Kidney (tissue), 14 donors: ENCODE results near the gene ZNF730. TPM values are rescaled to one million over a fixed set of nuclear protein-coding genes. Genes with fewer than 3 reads are reported as not detected.

Experiments used
- DNase-seq, 5 donors: peaks; one replicate each; pipeline ENCODE4 v3.0.0-alpha.2; 2013 to 2020
- FAIRE-seq: peaks from 2 replicates; lab custom pipeline; 2012; peaks lifted over from hg19 to GRCh38; lab: Jason Lieb, UNC
- H3K27ac ChIP-seq, 2 donors: one replicate each; pipeline ENCODE4 v1.7.0; 2013; ENCODE audit warnings: low read depth in 2 of 2, low read length in 2 of 2, inconsistent platforms in 1 of 2
- H3K27me3 ChIP-seq: one replicate; pipeline ENCODE4 v1.7.1; 2013; ENCODE audit warnings: low read length, inconsistent platforms; ENCODE audit not compliant: control insufficient read depth, insufficient read depth
- H3K36me3 ChIP-seq, 3 donors: one replicate each; pipeline versions ENCODE4 v1.7.0 to v1.7.1; 2013; ENCODE audit warnings: low read length in 3 of 3, control low read depth in 1 of 3, inconsistent platforms in 1 of 3; ENCODE audit not compliant: insufficient read depth in 3 of 3, control insufficient read depth in 2 of 3
- H3K4me1 ChIP-seq, 3 donors: one replicate each; pipeline versions ENCODE4 v1.7.0 to v1.7.1; 2013; ENCODE audit warnings: low read length in 3 of 3, inconsistent platforms in 1 of 3, low read depth in 1 of 3; ENCODE audit not compliant: control insufficient read depth in 2 of 3, insufficient read depth in 2 of 3
- H3K4me3 ChIP-seq, 3 donors: one replicate each; pipeline versions ENCODE4 v1.7.0 to v1.8.1; 2013; ENCODE audit warnings: low read length in 3 of 3, control low read depth in 1 of 3, inconsistent platforms in 1 of 3
- H3K9ac ChIP-seq, 3 donors: one replicate each; pipeline versions ENCODE4 v1.7.0 to v1.7.1; 2013; ENCODE audit warnings: low read length in 3 of 3, control low read depth in 1 of 3, inconsistent platforms in 1 of 3
- H3K9me3 ChIP-seq, 3 donors: one replicate each; pipeline versions ENCODE4 v1.7.0 to v1.7.1; 2013; ENCODE audit warnings: low read length in 3 of 3, control low read depth in 1 of 3, inconsistent platforms in 1 of 3; ENCODE audit not compliant: control insufficient read depth in 2 of 3, insufficient read depth in 1 of 3
- intact Hi-C: fragments of 100-400 bp; cut with DNase I; formaldehyde crosslinking; loops from one replicate; pipeline ENCODE4 v1.11.1; 2022
- polyA plus RNA-seq: library from polyadenylated mRNA; stranded (reverse); fragments of 350-450 nt; fragmentation: Illumina TruSeq; extraction: RNeasy Lipid Tissue Mini Kit (QIAGEN cat#74804); gene quantifications from one replicate; pipeline ENCODE4 v1.2.3, GENCODE V29; 2014; ENCODE audit warnings: low read depth, low replicate concordance; ENCODE audit not compliant: insufficient read depth
- total RNA-seq: library from RNA; stranded (reverse); fragmentation: NEBNext Ultra II Directional; extraction: Animal tissue kit (Norgen Biotek cat#: 25700); gene quantifications from one replicate; pipeline ENCODE4 v1.2.1, GENCODE V29; 2021
- TF ChIP-seq, protein P1 (sequence below): IDR thresholded peaks from 3 replicates; pipeline ENCODE4 v1.5.1; 2012; ENCODE audit warnings: mild to moderate bottlenecking, moderate library complexity, borderline replicate concordance; ENCODE audit not compliant: insufficient read depth; ENCODE audit errors: extremely low read depth
- donor health status: control.
- donor health status: control.
- donor health status: control.
- donor health status: control.
- donor health status: control.
- donor health status: DM: yes; HTN: yes; CAD: no.
- donor health status: Normal renal cell carcinoma (clear cell type).

The ZNF730 gene
- total and polyA plus RNA-seq, 2 donors from 2014 or later = 0.60 TPM; not detected in 1

DNA sequence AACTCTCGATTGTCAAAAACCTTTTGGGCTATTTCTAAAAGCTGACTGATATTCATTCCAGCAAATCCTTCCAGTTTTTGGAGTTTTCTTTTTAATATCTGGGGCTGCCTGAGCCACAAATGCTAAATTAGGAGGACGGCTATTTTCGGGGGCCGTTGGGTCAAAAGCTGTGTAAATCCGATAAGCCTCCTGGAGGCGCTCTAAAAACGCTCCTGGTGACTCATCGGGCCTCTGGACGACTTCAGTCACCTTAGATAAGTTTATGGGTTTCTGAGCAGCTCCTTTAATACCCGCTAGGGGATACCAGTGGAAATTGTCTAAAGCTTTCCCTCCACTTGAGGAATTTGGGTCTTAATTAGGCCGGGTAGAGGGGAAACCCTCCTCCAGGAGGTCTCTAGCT, 66.4 kb downstream of the ZNF730 start:
- Histone ChIP-seq H3K4me3 (no peak overlapping the region), H3K4me1 (no peaks in the 10 kb centered on the region), H3K9me3 (peaks cover 0 to 7% (median 0%) of the 10 kb centered on the region in 3 donors), H3K36me3 (no peaks in the 10 kb centered on the region), H3K27ac (no peak overlapping the region), H3K27me3 (no peaks in the 10 kb centered on the region), H3K9ac (no peak overlapping the region)
- intact Hi-C loops = no loop called here
- DNase-seq = no peak
- FAIRE-seq = no peak
- TF ChIP-seq, protein P1, sequence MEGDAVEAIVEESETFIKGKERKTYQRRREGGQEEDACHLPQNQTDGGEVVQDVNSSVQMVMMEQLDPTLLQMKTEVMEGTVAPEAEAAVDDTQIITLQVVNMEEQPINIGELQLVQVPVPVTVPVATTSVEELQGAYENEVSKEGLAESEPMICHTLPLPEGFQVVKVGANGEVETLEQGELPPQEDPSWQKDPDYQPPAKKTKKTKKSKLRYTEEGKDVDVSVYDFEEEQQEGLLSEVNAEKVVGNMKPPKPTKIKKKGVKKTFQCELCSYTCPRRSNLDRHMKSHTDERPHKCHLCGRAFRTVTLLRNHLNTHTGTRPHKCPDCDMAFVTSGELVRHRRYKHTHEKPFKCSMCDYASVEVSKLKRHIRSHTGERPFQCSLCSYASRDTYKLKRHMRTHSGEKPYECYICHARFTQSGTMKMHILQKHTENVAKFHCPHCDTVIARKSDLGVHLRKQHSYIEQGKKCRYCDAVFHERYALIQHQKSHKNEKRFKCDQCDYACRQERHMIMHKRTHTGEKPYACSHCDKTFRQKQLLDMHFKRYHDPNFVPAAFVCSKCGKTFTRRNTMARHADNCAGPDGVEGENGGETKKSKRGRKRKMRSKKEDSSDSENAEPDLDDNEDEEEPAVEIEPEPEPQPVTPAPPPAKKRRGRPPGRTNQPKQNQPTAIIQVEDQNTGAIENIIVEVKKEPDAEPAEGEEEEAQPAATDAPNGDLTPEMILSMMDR = no peak

DNA sequence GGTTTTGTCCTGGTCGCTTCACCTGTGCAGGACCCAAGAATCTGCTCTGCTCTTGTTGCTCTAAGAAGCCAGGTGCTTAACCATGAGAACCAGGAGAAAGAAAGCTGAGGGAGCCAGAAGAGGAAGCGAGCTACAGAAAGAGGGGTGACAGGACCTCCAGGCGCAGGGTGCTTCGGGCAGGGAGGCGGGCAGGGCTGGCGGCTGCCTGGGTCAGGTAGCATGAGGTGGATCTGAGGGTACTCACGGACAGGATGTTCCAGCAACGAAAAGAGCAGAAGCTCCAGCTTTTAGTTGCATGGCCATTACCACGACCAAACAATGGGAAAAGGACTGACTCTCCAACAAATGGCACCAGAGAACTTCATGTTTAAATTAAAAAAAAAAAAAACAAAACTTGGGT, 73.5 kb downstream of the ZNF730 start:
- FAIRE-seq = no peak
- intact Hi-C loops = no loop called here
- Histone ChIP-seq H3K27me3 (no peaks in the 10 kb centered on the region), H3K4me1 (no peaks in the 10 kb centered on the region), H3K9ac (no peak overlapping the region), H3K9me3 (peaks cover 0 to 4% (median 0%) of the 10 kb centered on the region in 3 donors), H3K4me3 (no peak overlapping the region), H3K27ac (no peak overlapping the region), H3K36me3 (no peaks in the 10 kb centered on the region)
- TF ChIP-seq, protein P1 = no peak
- DNase-seq = no peak

Other genes with a start within 250 kb of the ZNF730 start
- gene ZNF728, start 113.8 kb upstream of the ZNF730 start, total RNA-seq = 1.9 TPM
- not detected for gene ZNF728, start 113.8 kb upstream of the ZNF730 start, polyA plus RNA-seq
- 3.1 TPM for gene ZNF724, start 133.4 kb downstream of the ZNF730 start, total RNA-seq
- not detected for gene ZNF724, start 133.4 kb downstream of the ZNF730 start, polyA plus RNA-seq